NCI-H1048 (cell line): ENCODE measurements around the gene OTP.

ENCODE experiments used
- DNase-seq: peaks from one replicate; lab custom pipeline; 2025; lab: John Stamatoyannopoulos, UW

Gene OTP

GRCh38 chr5:77637998-77638762, at the start of gene OTP:
Gene OTP, minus strand, starts transcription at chr5:77638713. Its CDS starts 164 bp downstream, at chr5:77638549.
- DNase-seq = no peak

DNA sequence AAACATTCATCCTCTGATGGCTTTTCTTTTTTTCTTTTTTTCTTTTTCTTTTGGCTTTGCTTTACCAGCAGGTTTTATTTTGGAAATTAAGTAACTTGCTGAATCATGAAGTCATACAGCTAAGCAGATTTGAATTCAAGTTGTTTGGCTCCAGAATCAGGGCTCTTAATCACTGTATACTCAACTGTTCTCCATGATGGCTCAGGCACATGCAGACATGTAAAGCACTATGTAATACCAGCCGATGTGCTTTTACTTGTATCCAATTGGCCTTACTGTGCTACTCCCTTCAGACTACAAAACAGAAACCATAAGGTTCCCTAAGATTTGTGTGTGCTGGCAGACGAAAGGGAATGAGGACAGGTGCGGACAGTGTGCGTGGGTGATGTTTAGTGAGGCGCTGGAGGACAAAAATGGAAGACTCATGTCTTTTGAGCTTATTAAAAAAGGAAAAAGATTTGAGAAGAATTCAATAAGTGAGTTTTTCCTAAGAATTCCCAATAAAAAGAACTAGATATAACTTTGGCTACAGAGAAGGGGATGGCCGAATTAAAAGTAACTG, 44.7 kb upstream of the OTP start:
- DNase-seq = no peak

GRCh38 chr5:77670526-77670925, 32.0 kb upstream of the OTP start:
- DNase-seq = no peak

GRCh38 chr5:77669677-77670076, 31.2 kb upstream of the OTP start:
- DNase-seq = no peak

- DNase-seq = no peak
Measured at GRCh38 chr5:77663090-77663863, 24.8 kb upstream of the OTP start.

GRCh38 chr5:77662635-77663034, 24.1 kb upstream of the OTP start:
- DNase-seq = no peak

GRCh38 chr5:77658662-77659061, 20.1 kb upstream of the OTP start:
- DNase-seq = no peak

- no peak for DNase-seq
Measured at GRCh38 chr5:77651343-77651742, 12.8 kb upstream of the OTP start.

GRCh38 chr5:77650686-77651085, 12.2 kb upstream of the OTP start:
- no peak for DNase-seq

- DNase-seq = no peak
Measured at GRCh38 chr5:77649776-77650175, 11.3 kb upstream of the OTP start.

DNA sequence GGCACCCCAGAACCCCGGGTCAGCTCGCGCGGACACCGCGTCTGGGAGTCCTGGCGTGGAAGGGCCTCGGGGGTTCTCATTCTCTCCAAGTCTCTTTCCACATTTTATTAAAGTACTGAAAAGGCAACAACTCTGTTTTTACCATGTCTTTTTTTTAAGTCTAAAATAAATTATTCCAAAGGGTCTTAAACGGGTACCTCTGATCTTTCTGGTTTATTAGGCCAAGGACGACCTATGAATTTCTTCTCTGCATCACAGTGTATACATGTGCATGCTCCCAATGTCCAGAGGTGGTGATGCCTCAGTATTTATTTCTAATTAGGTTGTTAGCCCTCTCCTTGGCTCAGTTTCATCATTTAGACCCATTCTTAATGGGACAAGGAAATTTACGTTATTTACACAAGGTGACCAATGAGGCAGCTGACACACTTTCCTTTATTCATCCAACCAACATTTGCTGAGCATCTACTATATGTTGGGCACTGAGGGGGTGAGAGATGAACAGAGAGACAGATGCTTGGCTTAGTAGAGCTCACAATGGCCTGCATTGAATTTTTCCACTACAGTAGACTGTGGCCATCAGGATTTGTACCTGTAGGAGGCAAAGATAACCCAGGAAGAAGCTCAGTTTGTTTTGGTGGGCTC, 7.6 kb upstream of the OTP start:
- no peak for DNase-seq

DNA sequence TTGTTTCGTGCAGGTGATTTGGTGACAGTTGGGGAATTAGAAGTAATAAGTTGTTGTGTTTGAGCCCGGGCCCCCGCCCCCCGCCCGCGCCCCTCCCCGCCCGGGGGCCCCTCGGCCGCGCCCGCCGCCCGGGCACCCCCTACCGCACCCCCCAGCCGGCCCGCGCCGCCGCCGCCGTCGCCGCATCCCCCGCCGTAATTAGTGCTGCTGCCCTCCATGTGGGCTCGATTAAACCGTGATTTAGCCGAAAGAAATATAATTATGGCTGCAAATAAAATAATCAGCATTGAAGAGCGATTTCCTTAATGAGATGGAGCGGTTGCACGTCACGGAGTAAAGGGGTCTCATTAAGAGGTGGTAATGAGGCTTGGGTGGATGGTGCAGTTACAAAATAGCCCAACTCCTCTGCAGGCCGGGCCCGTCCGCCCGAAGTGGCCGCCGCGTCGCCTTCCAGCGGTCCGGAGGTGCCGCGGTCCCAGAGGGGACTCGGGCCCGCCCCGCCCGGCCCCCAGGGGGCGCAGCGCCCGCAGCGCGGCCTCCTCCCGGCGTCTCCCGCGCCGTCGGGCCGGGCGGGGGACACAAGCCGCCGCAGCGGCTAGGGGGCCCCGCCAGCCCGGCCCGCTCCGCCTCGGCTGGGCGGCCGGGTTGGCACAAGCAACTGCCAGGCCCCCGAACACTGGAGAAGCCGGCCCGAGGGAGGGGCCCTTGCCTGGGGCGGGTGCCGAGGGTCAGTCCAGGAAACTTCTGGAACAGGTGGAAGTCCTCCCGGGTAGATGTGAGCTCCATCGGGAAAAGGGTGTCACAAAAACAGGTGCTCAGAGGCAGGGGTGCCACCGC, 6.9 kb upstream of the OTP start:
- no peak for DNase-seq

DNA sequence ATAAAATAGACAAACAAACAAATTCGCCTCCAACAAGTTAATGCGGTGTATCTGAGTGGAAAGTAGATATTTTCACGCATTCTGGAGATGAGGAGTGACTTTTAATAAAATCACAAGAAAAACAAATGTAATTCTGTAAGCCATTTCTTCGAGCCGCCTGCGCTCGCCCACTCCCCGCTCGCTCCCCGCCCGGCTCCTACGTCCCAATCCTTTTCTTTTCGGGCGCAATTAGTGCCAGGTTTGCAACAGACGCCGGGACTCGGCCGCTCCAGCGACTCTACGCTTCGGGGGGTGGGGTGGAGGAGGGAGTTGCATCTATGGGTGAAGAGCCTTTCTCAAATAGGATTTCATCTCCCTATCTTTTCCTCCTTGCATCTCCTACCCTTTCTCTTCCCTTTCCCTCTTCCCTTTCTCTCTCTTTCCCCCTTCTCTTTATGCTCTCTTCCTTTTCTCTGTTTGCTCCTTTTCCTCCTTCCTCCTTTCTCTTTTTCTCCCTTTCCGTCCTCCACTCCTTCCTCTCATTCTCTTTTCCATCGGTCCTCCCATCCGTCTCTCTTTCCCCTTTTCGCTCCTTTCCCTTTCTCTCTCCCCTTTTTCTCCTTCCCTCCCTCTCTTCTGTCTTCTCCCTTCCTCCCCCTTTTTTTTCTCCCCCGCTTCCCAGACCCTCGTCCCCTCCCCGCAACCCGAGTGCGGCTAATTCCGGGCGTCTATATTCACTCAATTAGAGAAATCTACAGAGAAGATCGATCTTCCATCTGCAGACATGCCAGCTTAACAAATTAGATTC, 6.1 kb upstream of the OTP start:
- DNase-seq = no peak

GRCh38 chr5:77643654-77644370, 5.3 kb upstream of the OTP start:
- no peak for DNase-seq

DNA sequence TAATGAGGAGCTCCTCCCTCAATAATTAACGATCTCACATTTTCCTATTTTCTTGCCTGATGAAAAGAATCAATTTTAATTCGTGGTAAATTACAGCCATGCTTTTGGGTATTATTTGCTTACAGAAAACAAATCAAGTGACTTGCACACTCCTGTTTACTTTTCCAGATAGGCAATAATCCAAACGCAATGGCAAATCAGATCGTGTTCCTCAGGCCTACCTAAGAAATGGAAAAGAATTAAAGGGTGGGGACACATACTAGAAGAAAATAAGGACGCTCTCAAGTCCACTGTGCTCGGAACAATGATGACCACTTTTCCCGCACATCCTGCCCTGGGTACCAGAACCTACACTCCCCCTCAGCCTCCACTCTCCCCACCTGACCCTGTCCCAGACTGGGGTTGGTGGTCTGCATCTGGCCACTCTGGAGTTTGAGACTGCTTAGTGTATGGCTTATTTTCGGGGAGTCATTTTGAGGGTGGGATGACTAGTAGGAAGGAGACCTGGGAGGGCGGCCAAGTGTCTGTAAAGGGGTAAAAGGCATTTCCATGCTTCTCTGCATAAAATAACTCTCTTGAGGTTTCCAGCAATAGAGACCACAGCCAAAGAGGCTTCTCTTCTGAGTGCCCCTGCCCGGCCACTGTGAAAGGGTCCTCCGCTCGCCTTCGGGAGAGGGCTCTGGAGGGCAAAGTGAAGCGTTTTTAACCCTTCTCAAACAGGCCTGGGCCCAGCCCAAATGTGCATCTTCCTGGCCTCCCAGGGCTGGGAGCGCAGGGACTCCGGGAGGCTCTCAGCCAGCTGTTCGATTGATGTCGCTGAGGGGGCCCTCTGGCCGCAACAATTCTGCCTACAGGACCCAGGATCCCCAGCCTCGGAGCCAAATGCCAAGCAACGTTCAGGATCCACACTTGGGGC, 4.5 kb upstream of the OTP start:
- DNase-seq = no peak

DNA sequence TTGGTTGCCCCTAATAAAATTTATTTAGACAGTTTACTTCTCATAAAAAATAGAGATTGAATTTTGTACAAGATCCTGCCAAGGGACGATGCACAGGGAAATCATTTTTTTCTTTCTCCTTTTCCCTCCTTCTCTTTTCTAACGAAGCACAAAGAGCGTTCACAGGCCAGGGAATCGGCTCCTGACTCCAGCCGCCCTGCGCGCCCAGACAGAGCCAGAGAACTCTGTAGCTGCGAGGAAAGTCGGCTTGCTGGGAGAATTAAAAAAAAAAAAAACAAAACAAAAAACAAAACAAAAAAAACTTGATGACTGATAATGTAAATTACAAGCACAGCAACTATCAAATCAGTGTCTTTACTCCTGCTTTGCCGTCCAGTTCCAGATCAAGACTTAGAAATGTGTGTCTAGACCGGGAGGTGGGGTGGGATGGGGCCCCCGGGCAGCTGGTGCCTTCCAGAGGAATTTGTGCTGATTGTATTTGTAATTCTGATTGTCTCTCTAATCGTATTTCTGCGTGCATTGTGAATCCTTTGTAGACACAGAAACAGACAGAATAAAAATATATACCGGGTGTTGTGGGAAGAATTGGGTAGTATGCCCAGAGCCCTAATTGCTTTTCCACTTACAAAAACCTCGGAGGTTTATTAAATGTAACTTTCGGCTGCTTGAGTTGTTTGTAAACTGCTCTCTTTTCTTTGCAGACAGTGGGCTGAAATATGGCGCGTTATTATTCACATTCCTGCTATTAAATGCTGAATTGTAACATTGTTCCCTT, 3.6 kb upstream of the OTP start:
- DNase-seq = no peak

- DNase-seq = no peak
Measured at GRCh38 chr5:77641397-77641943, 3.0 kb upstream of the OTP start.
